ENCODE results near the gene SIK3. TPM values are rescaled to one million over a fixed set of nuclear protein-coding genes. Genes with fewer than 3 reads are reported as not detected.

Gene SIK3
- total RNA-seq, 2 experiments from 2014 or later, result 81.4 to 86.1 TPM

DNA sequence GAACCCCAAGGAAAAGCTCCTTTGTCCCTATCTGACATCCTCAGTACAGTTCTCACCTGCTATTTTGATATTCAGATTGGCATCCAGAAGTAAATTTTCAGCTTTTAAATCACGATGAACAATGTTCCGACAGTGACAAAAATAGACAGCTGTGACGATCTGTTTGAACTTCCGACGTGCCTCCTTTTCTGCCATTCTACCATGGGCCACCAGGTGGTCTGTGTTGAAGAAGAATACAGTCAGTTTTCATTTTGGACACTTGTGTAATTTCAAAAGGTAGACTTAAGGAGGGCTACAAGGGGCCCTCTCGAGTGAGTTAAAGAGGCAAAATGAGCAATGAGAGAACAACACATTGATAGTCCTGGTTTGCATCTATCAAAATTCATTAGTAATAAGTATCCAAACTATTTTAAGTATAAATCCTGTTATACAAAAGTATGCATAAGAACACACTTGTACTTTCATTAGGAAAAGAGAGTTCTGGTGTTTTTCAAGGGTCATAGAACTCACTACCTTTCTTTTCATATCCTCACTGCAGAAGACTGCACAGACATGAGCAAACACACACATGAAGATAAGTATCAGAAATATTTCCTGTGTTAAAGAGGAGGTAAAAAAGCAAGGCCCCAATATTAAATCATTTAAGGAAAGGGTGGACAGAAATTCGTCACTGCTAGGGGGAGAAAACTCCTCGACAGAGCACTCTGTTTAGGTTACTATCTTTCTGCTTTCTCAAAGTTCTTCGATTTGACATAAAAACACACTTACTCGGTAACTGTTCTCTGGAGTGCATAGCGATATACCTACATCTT lies 170.9 kb downstream of the SIK3 start:
- no peaks in the 10 kb centered on the region for H3K27me3 ChIP-seq (ENCODE audit: control insufficient read depth in 1 of 2, insufficient read depth in 2 of 2, low read length in 2 of 2)
- peaks cover 9% of the 10 kb centered on the region for H3K36me3 ChIP-seq (ENCODE audit: insufficient read depth, low read length)
- peak; percentile 43 for ATAC-seq (ENCODE audit: poor library complexity)
- DNase-seq, result peak; percentile 16 to 77 (median 38)
- TF ChIP-seq, protein P1, sequence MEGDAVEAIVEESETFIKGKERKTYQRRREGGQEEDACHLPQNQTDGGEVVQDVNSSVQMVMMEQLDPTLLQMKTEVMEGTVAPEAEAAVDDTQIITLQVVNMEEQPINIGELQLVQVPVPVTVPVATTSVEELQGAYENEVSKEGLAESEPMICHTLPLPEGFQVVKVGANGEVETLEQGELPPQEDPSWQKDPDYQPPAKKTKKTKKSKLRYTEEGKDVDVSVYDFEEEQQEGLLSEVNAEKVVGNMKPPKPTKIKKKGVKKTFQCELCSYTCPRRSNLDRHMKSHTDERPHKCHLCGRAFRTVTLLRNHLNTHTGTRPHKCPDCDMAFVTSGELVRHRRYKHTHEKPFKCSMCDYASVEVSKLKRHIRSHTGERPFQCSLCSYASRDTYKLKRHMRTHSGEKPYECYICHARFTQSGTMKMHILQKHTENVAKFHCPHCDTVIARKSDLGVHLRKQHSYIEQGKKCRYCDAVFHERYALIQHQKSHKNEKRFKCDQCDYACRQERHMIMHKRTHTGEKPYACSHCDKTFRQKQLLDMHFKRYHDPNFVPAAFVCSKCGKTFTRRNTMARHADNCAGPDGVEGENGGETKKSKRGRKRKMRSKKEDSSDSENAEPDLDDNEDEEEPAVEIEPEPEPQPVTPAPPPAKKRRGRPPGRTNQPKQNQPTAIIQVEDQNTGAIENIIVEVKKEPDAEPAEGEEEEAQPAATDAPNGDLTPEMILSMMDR (IDR thresholded peaks at IDR 0.05), result peak; percentile 56
- no peaks in the 10 kb centered on the region for H3K9me3 ChIP-seq (ENCODE audit: control insufficient read depth in 1 of 2, insufficient read depth in 1 of 2, low read length in 2 of 2)
- no peaks in the 10 kb centered on the region for H3K27me3 Mint-ChIP-seq
- CTCF ChIA-PET, result interaction anchor here (1.0 to 1.5 kb wide), 3 partner anchors 30 to 171 kb away, joined by 3 to 5 read pairs (median 3); partner anchors contain the start of gene SIK3
- H3K4me3 Mint-ChIP-seq, result peak overlapping the region; percentile 43
- peaks cover 91% of the 10 kb centered on the region for H3K4me1 Mint-ChIP-seq (ENCODE audit: low read depth)
- H3K4me1 ChIP-seq (ENCODE audit: insufficient read depth, low read length), result peaks cover 68% of the 10 kb centered on the region
- intact Hi-C loops (cut with DNase I, micrococcal nuclease), result loop anchor here (2.0 to 10.0 kb wide), 4 partner anchors 65 to 171 kb away; partner anchors contain the start of gene SIK3 (in 1 of the 2)
- H3K4me3 ChIP-seq (ENCODE audit: low read length), result no peak overlapping the region
- peak overlapping the region; percentile 79 to 94 for H3K27ac ChIP-seq (ENCODE audit: low read depth in 1 of 2, low read length in 2 of 2)
- POLR2A ChIA-PET, result interaction anchor here (0.8 to 1.8 kb wide), 3 partner anchors 24 to 171 kb away, joined by 3 to 5 read pairs (median 4); partner anchors contain the start of gene SIK3
- H3K27ac Mint-ChIP-seq, result peak overlapping the region; percentile 90
- no peaks in the 10 kb centered on the region for H3K9me3 Mint-ChIP-seq
- H3K36me3 Mint-ChIP-seq (ENCODE audit: low read depth), result peaks cover 30% of the 10 kb centered on the region

DNA sequence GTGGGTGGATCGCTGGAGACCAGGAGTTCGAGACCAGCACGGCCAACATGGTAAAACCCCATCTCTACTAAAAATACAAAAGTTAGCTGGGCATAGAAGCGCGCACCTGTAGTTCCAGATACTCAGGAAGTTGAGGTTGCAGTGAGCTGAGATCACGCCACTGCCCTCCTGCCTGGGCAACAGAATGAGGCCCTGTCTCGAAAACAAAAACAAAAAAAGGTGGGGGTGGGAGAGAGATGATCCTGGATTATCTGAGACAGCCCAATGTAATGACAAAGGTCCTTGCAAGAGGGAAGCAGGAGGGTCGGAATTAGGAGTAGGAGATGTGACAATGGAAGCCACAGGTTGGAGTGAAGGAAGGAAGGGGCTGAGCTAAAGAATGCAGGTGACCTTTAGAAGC lies 173.2 kb downstream of the SIK3 start:
- no peak overlapping the region for H3K4me3 ChIP-seq (ENCODE audit: low read length)
- ChIA-PET CTCF (interaction anchor here (0.9 to 1.1 kb wide), 2 partner anchors 49 to 181 kb away, joined by 3 read pairs; no protein-coding TSS in a partner anchor), POLR2A (interaction anchor here (0.5 to 1.9 kb wide), 7 partner anchors 36 to 286 kb away, joined by 3 to 6 read pairs (median 4); partner anchors contain the start of gene SIK3)
- peaks cover 49% of the 10 kb centered on the region for H3K4me1 ChIP-seq (ENCODE audit: insufficient read depth, low read length)
- H3K4me3 Mint-ChIP-seq, result peak overlapping the region; percentile 87
- H3K27me3 Mint-ChIP-seq, result no peaks in the 10 kb centered on the region
- peaks cover 77% of the 10 kb centered on the region for H3K4me1 Mint-ChIP-seq (ENCODE audit: low read depth)
- peak in 5 of 14 experiments; percentile 10 to 69 (median 49) for DNase-seq
- H3K27ac Mint-ChIP-seq, result peak overlapping the region; percentile 90
- TF ChIP-seq, protein P1 (IDR thresholded peaks at IDR 0.05), result no peak
- no peaks in the 10 kb centered on the region for H3K9me3 ChIP-seq (ENCODE audit: control insufficient read depth in 1 of 2, insufficient read depth in 1 of 2, low read length in 2 of 2)
- no peaks in the 10 kb centered on the region for H3K9me3 Mint-ChIP-seq
- peak overlapping the region in 1 of 2 donors; percentile 57 for H3K27ac ChIP-seq (ENCODE audit: low read depth in 1 of 2, low read length in 2 of 2)
- H3K36me3 Mint-ChIP-seq (ENCODE audit: low read depth), result peaks cover 45% of the 10 kb centered on the region
- no peak for ATAC-seq (ENCODE audit: poor library complexity)
- no peaks in the 10 kb centered on the region for H3K27me3 ChIP-seq (ENCODE audit: control insufficient read depth in 1 of 2, insufficient read depth in 2 of 2, low read length in 2 of 2)
- intact Hi-C loops (cut with DNase I, micrococcal nuclease), result loop anchor here in 1 of 2 experiments (5.0 to 10.0 kb wide), 2 partner anchors 67 to 70 kb away; no protein-coding TSS in a partner anchor
- peaks cover 17% of the 10 kb centered on the region for H3K36me3 ChIP-seq (ENCODE audit: insufficient read depth, low read length)

DNA sequence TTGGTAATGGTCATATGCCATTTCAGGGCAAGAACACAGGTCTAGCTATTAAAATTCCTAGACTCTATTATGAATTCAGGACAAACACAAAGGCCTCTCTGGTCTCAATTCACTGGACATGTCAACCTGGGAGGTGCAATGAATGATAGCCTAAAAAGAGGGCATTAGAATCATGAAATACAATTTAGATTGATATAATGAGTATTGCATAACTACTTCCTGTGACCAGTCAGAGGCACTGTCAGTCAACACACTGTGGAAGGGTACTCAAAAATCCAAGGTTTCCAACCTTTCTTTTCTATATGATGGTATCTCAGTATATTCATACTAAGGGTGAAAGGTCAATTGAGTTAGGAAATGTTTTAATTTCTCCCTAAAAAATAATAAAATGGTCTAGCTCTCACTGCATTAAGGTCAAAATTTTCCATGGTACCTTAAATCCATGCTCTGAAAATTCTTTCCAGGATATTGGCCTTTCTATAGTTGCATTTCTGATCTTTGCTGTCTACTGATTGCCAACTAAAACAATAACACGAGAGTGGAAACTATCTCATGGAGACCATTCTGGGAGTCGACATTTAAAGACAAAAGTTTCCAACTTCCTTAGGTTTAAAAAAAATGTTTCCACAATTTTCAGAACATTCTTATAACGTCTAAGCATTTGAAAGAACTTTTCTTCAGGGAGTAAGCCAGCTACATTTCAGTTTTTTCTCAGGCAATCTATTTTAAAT lies 179.1 kb downstream of the SIK3 start:
- Mint-ChIP-seq H3K36me3 (ENCODE audit: low read depth) (peaks cover 48% of the 10 kb centered on the region), H3K9me3 (no peaks in the 10 kb centered on the region), H3K27me3 (no peaks in the 10 kb centered on the region), H3K27ac (no peak overlapping the region), H3K4me3 (no peak overlapping the region), H3K4me1 (ENCODE audit: low read depth) (peaks cover 32% of the 10 kb centered on the region)
- CTCF ChIA-PET, result interaction anchor here (1.3 to 2.2 kb wide), 2 partner anchors 187 to 233 kb away, joined by 3 to 6 read pairs; no protein-coding TSS in a partner anchor
- H3K27ac ChIP-seq (ENCODE audit: low read depth in 1 of 2, low read length in 2 of 2), result no peak overlapping the region
- H3K4me3 ChIP-seq (ENCODE audit: low read length), result no peak overlapping the region
- TF ChIP-seq, protein P1 (IDR thresholded peaks at IDR 0.05), result no peak
- POLR2A ChIA-PET, result interaction anchor here (1.1 to 2.2 kb wide), 2 partner anchors 11 to 28 kb away, joined by 5 to 6 read pairs; no protein-coding TSS in a partner anchor
- ATAC-seq (ENCODE audit: poor library complexity), result no peak
- intact Hi-C loops (cut with DNase I, micrococcal nuclease), result no loop called here
- H3K9me3 ChIP-seq (ENCODE audit: control insufficient read depth in 1 of 2, insufficient read depth in 1 of 2, low read length in 2 of 2), result no peaks in the 10 kb centered on the region
- H3K27me3 ChIP-seq (ENCODE audit: control insufficient read depth in 1 of 2, insufficient read depth in 2 of 2, low read length in 2 of 2), result no peaks in the 10 kb centered on the region
- peaks cover 10% of the 10 kb centered on the region for H3K36me3 ChIP-seq (ENCODE audit: insufficient read depth, low read length)
- peaks cover 4% of the 10 kb centered on the region for H3K4me1 ChIP-seq (ENCODE audit: insufficient read depth, low read length)
- DNase-seq, result no peak

All from CD4-positive, alpha-beta T cell (primary cell).